ENCODE results near the gene GABBR2.

Gene GABBR2

DNA sequence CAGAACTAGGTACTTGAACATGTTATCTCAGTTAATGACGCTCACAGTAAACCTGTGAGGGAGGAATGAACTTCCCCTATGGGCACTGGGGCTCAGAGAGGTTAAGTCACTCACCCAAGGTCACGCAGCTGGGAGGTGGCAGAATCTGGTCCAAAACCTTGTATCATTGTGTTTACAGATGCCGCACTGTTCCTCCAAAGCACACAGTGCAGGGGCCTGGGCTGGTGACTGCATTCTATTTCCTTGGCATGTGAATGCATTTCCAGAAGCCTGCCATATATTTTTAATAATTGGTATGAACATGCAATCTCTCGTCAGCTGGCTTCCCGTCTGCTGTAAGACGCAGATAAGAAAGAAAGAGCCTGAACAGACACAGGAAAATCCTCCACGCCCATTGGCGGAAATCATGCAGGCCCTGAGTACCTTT, 376.3 kb downstream of the GABBR2 start:
- Histone ChIP-seq H3K27me3 (ENCODE audit: low read depth, low read length) (peaks cover 26% of the 10 kb centered on the region), H3K4me3 (ENCODE audit: low read length) (no peak overlapping the region), H3K4me2 (ENCODE audit: low read length) (no peak overlapping the region), H3K4me1 (ENCODE audit: low read length) (peaks cover 8% of the 10 kb centered on the region), H4K20me1 (ENCODE audit: insufficient read depth, low read length) (no peaks in the 10 kb centered on the region), H2AFZ (ENCODE audit: low read depth, low read length) (no peak overlapping the region), H3K27ac (ENCODE audit: low read length) (no peak overlapping the region), H3K36me3 (replicated peaks; ENCODE audit: low read depth, low read length) (no peaks in the 10 kb centered on the region), H3K9ac (ENCODE audit: low read length) (no peak overlapping the region), H3K79me2 (ENCODE audit: low read length) (no peaks in the 10 kb centered on the region), H3K9me3 (ENCODE audit: insufficient read depth, low read length) (no peaks in the 10 kb centered on the region)
- TF ChIP-seq, protein P1, sequence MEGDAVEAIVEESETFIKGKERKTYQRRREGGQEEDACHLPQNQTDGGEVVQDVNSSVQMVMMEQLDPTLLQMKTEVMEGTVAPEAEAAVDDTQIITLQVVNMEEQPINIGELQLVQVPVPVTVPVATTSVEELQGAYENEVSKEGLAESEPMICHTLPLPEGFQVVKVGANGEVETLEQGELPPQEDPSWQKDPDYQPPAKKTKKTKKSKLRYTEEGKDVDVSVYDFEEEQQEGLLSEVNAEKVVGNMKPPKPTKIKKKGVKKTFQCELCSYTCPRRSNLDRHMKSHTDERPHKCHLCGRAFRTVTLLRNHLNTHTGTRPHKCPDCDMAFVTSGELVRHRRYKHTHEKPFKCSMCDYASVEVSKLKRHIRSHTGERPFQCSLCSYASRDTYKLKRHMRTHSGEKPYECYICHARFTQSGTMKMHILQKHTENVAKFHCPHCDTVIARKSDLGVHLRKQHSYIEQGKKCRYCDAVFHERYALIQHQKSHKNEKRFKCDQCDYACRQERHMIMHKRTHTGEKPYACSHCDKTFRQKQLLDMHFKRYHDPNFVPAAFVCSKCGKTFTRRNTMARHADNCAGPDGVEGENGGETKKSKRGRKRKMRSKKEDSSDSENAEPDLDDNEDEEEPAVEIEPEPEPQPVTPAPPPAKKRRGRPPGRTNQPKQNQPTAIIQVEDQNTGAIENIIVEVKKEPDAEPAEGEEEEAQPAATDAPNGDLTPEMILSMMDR (IDR thresholded peaks at IDR 0.05; ENCODE audit: low read depth, low read length), result no peak
- TF ChIP-seq EZH2phosphoT487 (IDR thresholded peaks at IDR 0.05; ENCODE audit: low read depth), result no peak

DNA sequence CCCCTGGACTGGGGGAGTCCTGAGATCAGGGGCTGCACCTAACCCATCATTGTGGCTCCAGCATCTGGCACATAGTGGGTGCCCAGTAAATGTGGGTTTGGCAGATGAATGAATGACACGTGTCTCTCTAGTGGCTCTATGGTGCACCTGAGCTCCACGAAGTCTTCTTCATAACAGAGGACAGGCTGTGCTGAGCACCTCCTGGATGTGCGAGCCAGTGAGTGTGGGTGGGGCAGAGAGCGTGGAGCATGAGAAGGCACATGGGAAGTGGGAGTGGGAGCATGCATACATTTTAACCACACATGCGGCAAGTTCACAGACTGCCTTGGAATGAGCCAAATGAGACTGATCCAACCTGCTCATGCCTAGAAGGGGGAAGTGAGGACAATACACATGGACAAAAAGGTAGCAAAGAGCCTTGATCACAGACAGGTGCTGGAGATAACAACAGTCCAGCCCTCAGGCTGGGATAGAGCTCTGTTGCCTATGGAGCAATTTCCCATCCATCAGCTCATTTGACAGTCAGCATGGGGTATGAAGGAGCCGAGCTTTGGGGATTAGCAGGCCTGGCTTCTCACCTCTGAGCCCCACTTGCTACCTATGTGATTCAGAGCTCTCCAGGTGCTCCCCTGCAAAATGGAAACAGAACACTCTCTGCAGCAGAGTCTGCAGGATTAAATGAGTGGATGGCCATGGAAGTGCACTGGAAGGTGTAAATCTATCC, 377.0 kb downstream of the GABBR2 start:
- Histone ChIP-seq H3K4me1 (ENCODE audit: low read length) (peaks cover 8% of the 10 kb centered on the region), H2AFZ (ENCODE audit: low read depth, low read length) (no peak overlapping the region), H3K27ac (ENCODE audit: low read length) (no peak overlapping the region), H4K20me1 (ENCODE audit: insufficient read depth, low read length) (no peaks in the 10 kb centered on the region), H3K4me3 (ENCODE audit: low read length) (no peak overlapping the region), H3K4me2 (ENCODE audit: low read length) (no peak overlapping the region), H3K79me2 (ENCODE audit: low read length) (no peaks in the 10 kb centered on the region), H3K9ac (ENCODE audit: low read length) (no peak overlapping the region), H3K36me3 (replicated peaks; ENCODE audit: low read depth, low read length) (no peaks in the 10 kb centered on the region), H3K9me3 (ENCODE audit: insufficient read depth, low read length) (no peaks in the 10 kb centered on the region), H3K27me3 (ENCODE audit: low read depth, low read length) (peaks cover 25% of the 10 kb centered on the region)
- TF ChIP-seq EZH2phosphoT487 (IDR thresholded peaks at IDR 0.05; ENCODE audit: low read depth), result no peak
- TF ChIP-seq, protein P1 (IDR thresholded peaks at IDR 0.05; ENCODE audit: low read depth, low read length), result no peak

DNA sequence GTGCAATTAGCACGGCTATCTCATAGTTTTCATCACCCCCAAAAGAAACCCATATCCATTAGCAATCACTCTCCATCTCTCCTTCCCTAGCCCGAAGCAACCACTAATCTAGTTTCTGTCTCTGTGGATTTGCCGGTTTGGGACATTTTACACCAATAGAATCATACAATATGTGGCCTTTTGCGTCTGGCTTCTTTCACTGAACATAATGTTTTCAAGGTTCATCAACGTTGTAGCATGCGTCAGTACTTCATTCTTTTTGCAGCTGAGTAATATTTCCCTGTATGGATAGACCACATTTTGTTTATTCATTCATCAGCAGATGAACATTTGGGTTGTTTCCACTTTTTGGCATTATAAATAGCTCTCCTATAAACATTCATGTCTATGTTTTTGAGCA, 377.9 kb downstream of the GABBR2 start:
- Histone ChIP-seq H3K9me3 (ENCODE audit: insufficient read depth, low read length) (no peaks in the 10 kb centered on the region), H3K27ac (ENCODE audit: low read length) (no peak overlapping the region), H3K4me1 (ENCODE audit: low read length) (peaks cover 8% of the 10 kb centered on the region), H3K4me3 (ENCODE audit: low read length) (no peak overlapping the region), H3K27me3 (ENCODE audit: low read depth, low read length) (peaks cover 23% of the 10 kb centered on the region), H2AFZ (ENCODE audit: low read depth, low read length) (no peak overlapping the region), H4K20me1 (ENCODE audit: insufficient read depth, low read length) (no peaks in the 10 kb centered on the region), H3K36me3 (replicated peaks; ENCODE audit: low read depth, low read length) (no peaks in the 10 kb centered on the region), H3K4me2 (ENCODE audit: low read length) (no peak overlapping the region), H3K79me2 (ENCODE audit: low read length) (no peaks in the 10 kb centered on the region), H3K9ac (ENCODE audit: low read length) (no peak overlapping the region)
- no peak for TF ChIP-seq EZH2phosphoT487 (IDR thresholded peaks at IDR 0.05; ENCODE audit: low read depth)
- TF ChIP-seq, protein P1 (IDR thresholded peaks at IDR 0.05; ENCODE audit: low read depth, low read length), result no peak

GRCh38 chr9:98329904-98330303, 378.8 kb downstream of the GABBR2 start:
- TF ChIP-seq, protein P1 (IDR thresholded peaks at IDR 0.05; ENCODE audit: low read depth, low read length), result no peak
- no peak for TF ChIP-seq EZH2phosphoT487 (IDR thresholded peaks at IDR 0.05; ENCODE audit: low read depth)
- Histone ChIP-seq H3K79me2 (ENCODE audit: low read length) (no peaks in the 10 kb centered on the region), H3K4me3 (ENCODE audit: low read length) (no peak overlapping the region), H3K9ac (ENCODE audit: low read length) (no peak overlapping the region), H3K27me3 (ENCODE audit: low read depth, low read length) (peaks cover 19% of the 10 kb centered on the region), H3K4me1 (ENCODE audit: low read length) (peaks cover 8% of the 10 kb centered on the region), H3K9me3 (ENCODE audit: insufficient read depth, low read length) (no peaks in the 10 kb centered on the region), H3K36me3 (replicated peaks; ENCODE audit: low read depth, low read length) (no peaks in the 10 kb centered on the region), H3K4me2 (ENCODE audit: low read length) (no peak overlapping the region), H4K20me1 (ENCODE audit: insufficient read depth, low read length) (no peaks in the 10 kb centered on the region), H3K27ac (ENCODE audit: low read length) (no peak overlapping the region), H2AFZ (ENCODE audit: low read depth, low read length) (no peak overlapping the region)

Measured in OCI-LY3 (cell line).